ENCODE results near the gene JCAD. TPM values are rescaled to one million over a fixed set of nuclear protein-coding genes. Genes with fewer than 3 reads are reported as not detected.

JCAD gene
- polyA plus RNA-seq, 2 of the 4 experiments (the other 2 are of a cell fraction) = 4.4 to 6.4 TPM

DNA sequence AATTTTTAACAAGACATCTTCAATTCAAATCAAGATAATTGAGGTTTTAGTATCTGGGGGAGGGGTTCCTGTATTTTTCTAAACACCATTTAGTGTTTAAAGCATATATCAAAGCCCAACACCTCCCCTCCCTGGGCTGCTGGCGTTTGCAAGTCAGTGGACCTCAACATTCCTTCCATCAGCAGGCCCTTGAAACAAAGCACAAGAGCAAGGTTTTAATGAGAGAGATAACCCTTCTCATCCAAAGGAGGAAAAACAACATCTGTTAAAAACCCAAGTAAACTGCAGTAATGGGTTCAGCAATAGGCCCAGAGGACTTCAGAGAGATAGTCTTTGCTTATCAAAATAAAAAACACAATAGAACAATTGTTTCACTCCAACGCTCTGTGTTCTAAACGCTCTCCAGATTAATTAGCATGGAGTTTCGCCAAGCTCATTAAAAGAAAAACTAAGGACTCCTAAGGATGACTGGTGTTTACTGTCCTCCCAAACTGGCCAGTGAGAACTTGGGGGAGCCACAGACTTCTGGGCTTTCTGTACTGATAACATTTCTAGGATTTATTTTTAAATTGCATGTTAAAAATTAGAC is 2.5 kb downstream of the JCAD start:
- no peaks in the 10 kb centered on the region for H3K9me3 ChIP-seq
- 17% methylated on average over 4 of the region's 4 CpGs for WGBS (ENCODE audit: missing lambda C conversion rate)
- peak overlapping the region; percentile 83 to 91 for H3K27ac ChIP-seq
- ChIA-PET CTCF (interaction anchor here (0.6 to 2.3 kb wide), 3 partner anchors 59 to 412 kb away, joined by 3 to 12 read pairs (median 8); no protein-coding TSS in a partner anchor), POLR2A (no interaction called here)
- DNase-seq (ENCODE audit: low read depth in 1 of 2, low spot score in 1 of 2) (no peak), ATAC-seq (no peak; a peak in 1 of 6 replicates), FAIRE-seq (no peak)
- H3K4me2 ChIP-seq = peak overlapping the region; percentile 96
- H3K4me3 ChIP-seq = no peak overlapping the region
- TF ChIP-seq RARB (CRISPR knock-in tag; IDR thresholded peaks at IDR 0.05) = no peak
- TF ChIP-seq HEYL (CRISPR knock-in tag; IDR thresholded peaks at IDR 0.05) = no peak
- TF ChIP-seq CEBPB (IDR thresholded peaks at IDR 0.05) = no peak
- no peak for TF ChIP-seq BHLHE40 (IDR thresholded peaks at IDR 0.05; ENCODE audit: low read depth, low read length)
- H3K4me1 ChIP-seq = peaks cover 45% of the 10 kb centered on the region

DNA sequence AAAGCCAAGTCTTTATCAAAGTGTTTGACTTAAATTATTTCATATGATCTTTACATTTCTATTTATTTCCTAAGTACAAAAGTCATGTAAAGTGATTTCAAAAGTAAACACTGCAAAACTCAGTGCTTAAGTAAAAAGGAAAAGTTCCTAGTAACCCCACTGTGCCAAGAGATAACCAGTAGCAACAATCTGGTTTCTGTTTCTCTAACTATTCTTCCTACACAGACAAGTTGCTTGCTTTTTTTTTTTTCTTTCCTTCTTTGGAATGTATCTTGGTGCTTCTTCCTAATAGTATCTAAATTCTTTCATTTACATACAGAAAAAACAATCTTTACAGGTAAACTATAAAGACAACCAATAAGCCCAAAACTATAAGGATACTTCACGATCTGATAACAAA is 3.1 kb downstream of the JCAD start:
- Histone ChIP-seq H3K4me1 (peaks cover 51% of the 10 kb centered on the region), H3K9me3 (no peaks in the 10 kb centered on the region), H3K4me2 (peak overlapping the region; percentile 96), H3K27ac (peak overlapping the region in 1 of 2 experiments; percentile 83; a peak in 1 of 6 replicates), H3K4me3 (no peak overlapping the region)
- ATAC-seq = no peak
- POLR2A ChIA-PET = no interaction called here
- DNase-seq (ENCODE audit: low read depth in 1 of 2, low spot score in 1 of 2) = no peak
- FAIRE-seq = no peak
- CTCF ChIA-PET = no interaction called here
- WGBS (ENCODE audit: missing lambda C conversion rate) = 27% methylated on average over 1 of the region's 1 CpG
- TF ChIP-seq JUNB (IDR thresholded peaks at IDR 0.05) = no peak
- no peak for TF ChIP-seq ESRRA (IDR thresholded peaks at IDR 0.05; ENCODE audit: borderline replicate concordance, low read length)
- TF ChIP-seq, protein P1, sequence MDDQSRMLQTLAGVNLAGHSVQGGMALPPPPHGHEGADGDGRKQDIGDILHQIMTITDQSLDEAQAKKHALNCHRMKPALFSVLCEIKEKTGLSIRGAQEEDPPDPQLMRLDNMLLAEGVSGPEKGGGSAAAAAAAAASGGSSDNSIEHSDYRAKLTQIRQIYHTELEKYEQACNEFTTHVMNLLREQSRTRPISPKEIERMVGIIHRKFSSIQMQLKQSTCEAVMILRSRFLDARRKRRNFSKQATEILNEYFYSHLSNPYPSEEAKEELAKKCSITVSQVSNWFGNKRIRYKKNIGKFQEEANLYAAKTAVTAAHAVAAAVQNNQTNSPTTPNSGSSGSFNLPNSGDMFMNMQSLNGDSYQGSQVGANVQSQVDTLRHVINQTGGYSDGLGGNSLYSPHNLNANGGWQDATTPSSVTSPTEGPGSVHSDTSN (IDR thresholded peaks at IDR 0.05) = no peak
- no peak for TF ChIP-seq CHD2 (IDR thresholded peaks at IDR 0.05; ENCODE audit: low read length, partially characterized antibody)
- no peak for TF ChIP-seq RFX5 (IDR thresholded peaks at IDR 0.05)
- no peak for TF ChIP-seq REST (IDR thresholded peaks at IDR 0.05)
- no peak for TF ChIP-seq ZSCAN20 (CRISPR knock-in tag; IDR thresholded peaks at IDR 0.05)
- no peak for TF ChIP-seq HEYL (CRISPR knock-in tag; IDR thresholded peaks at IDR 0.05)
- no peak for TF ChIP-seq BHLHE40 (IDR thresholded peaks at IDR 0.05; ENCODE audit: low read depth, low read length)
- no peak for TF ChIP-seq CTCF (IDR thresholded peaks at IDR 0.05)
- TF ChIP-seq ZNF302 (CRISPR knock-in tag; IDR thresholded peaks at IDR 0.05) = no peak
- TF ChIP-seq, protein P2, sequence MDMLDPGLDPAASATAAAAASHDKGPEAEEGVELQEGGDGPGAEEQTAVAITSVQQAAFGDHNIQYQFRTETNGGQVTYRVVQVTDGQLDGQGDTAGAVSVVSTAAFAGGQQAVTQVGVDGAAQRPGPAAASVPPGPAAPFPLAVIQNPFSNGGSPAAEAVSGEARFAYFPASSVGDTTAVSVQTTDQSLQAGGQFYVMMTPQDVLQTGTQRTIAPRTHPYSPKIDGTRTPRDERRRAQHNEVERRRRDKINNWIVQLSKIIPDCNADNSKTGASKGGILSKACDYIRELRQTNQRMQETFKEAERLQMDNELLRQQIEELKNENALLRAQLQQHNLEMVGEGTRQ (IDR thresholded peaks at IDR 0.05) = no peak

GRCh38 chr10:30055226-30055662 is 4.1 kb downstream of the JCAD start:
- ATAC-seq (no peak), DNase-seq (ENCODE audit: low read depth in 1 of 2, low spot score in 1 of 2) (no peak), FAIRE-seq (peak; percentile 18)
- no peaks in the 10 kb centered on the region for H3K9me3 ChIP-seq
- ChIA-PET POLR2A (no interaction called here), CTCF (no interaction called here)
- WGBS (ENCODE audit: missing lambda C conversion rate) = 7% methylated on average over 3 of the region's 3 CpGs
- H3K4me2 ChIP-seq = peak overlapping the region; percentile 96
- peaks cover 51% of the 10 kb centered on the region for H3K4me1 ChIP-seq
- H3K27ac ChIP-seq = peak overlapping the region; percentile 38 to 83; a peak in 2 of 6 replicates
- no peak overlapping the region for H3K4me3 ChIP-seq
- TF ChIP-seq, protein P3, sequence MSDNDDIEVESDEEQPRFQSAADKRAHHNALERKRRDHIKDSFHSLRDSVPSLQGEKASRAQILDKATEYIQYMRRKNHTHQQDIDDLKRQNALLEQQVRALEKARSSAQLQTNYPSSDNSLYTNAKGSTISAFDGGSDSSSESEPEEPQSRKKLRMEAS (IDR thresholded peaks at IDR 0.05) = no peak
- TF ChIP-seq FOSL2 (IDR thresholded peaks at IDR 0.05) = no peak
- TF ChIP-seq FOSL2 (CRISPR knock-in tag; IDR thresholded peaks at IDR 0.05) = no peak
- no peak for TF ChIP-seq RARB (CRISPR knock-in tag; IDR thresholded peaks at IDR 0.05)
- TF ChIP-seq CBX8 (IDR thresholded peaks at IDR 0.05) = no peak
- TF ChIP-seq ZNF302 (CRISPR knock-in tag; IDR thresholded peaks at IDR 0.05) = no peak
- TF ChIP-seq BHLHE40 (IDR thresholded peaks at IDR 0.05; ENCODE audit: low read depth, low read length) = no peak
- no peak for TF ChIP-seq HDAC2 (IDR thresholded peaks at IDR 0.05)
- TF ChIP-seq FOSB (CRISPR knock-in tag; IDR thresholded peaks at IDR 0.05) = no peak
- TF ChIP-seq TFCP2L1 (CRISPR knock-in tag; IDR thresholded peaks at IDR 0.05) = no peak
- TF ChIP-seq PHF8 (IDR thresholded peaks at IDR 0.05; ENCODE audit: borderline replicate concordance, low read depth) = no peak
- TF ChIP-seq ZSCAN20 (CRISPR knock-in tag; IDR thresholded peaks at IDR 0.05) = no peak
- no peak for TF ChIP-seq ZC3H11A (IDR thresholded peaks at IDR 0.05)
- no peak for TF ChIP-seq TP53 (CRISPR knock-in tag; IDR thresholded peaks at IDR 0.05)
- TF ChIP-seq HOXA7 (CRISPR knock-in tag; IDR thresholded peaks at IDR 0.05) = no peak
- no peak for TF ChIP-seq RCOR1 (IDR thresholded peaks at IDR 0.05; ENCODE audit: low read depth, low read length)

Measured in A549 (cell line).